Memory B cell (primary cell): Measurements from ENCODE around the gene PAK6.

Source experiments
- ATAC-seq: fragments of 150-1000 bp; cut with Tn5 transposase; 2 replicates; pipeline ENCODE4 v1.10.0; 2021; ENCODE audit warnings: low read depth, mild to moderate bottlenecking, moderate library complexity
- DNase-seq, 2 donors: peaks; one replicate each; pipeline ENCODE4 v3.0.0; 2022; ENCODE audit warnings: low spot score in 2 of 2
- H3K27ac Mint-ChIP-seq: one replicate; pipeline ENCODE4 v1.8.0; 2022; ENCODE audit warnings: mild to moderate bottlenecking, moderate library complexity, mixed read lengths
- H3K27me3 Mint-ChIP-seq: one replicate; pipeline ENCODE4 v1.8.0; 2022; ENCODE audit warnings: mixed read lengths
- H3K36me3 Mint-ChIP-seq: one replicate; pipeline ENCODE4 v1.8.0; 2022; ENCODE audit warnings: mild to moderate bottlenecking, mixed read lengths
- H3K4me1 Mint-ChIP-seq: one replicate; pipeline ENCODE4 v1.8.0; 2022; ENCODE audit warnings: mixed read lengths
- H3K4me3 Mint-ChIP-seq: one replicate; pipeline ENCODE4 v1.8.0; 2022; ENCODE audit warnings: mild to moderate bottlenecking, moderate library complexity, mixed read lengths
- H3K9me3 Mint-ChIP-seq: one replicate; pipeline ENCODE4 v1.8.0; 2022; ENCODE audit warnings: mixed read lengths

Gene PAK6

GRCh38 chr15:40238532-40239403 lies at the start of gene PAK6:
PAK6 (plus strand) TSS chr15:40239063; CDS start chr15:40264786, 25,723 bp downstream.
- H3K4me1 Mint-ChIP-seq, result peaks cover 25% of the 10 kb centered on the region
- H3K27me3 Mint-ChIP-seq, result peaks cover 9% of the 10 kb centered on the region
- peak; percentile 48 to 56 for DNase-seq
- no peaks in the 10 kb centered on the region for H3K36me3 Mint-ChIP-seq
- peak within 1 kb of the TSS; percentile 87 for H3K27ac Mint-ChIP-seq
- peak within 1 kb of the TSS; percentile 76 for H3K4me3 Mint-ChIP-seq
- no peaks in the 10 kb centered on the region for H3K9me3 Mint-ChIP-seq
- ATAC-seq, result peak; percentile 71

DNA sequence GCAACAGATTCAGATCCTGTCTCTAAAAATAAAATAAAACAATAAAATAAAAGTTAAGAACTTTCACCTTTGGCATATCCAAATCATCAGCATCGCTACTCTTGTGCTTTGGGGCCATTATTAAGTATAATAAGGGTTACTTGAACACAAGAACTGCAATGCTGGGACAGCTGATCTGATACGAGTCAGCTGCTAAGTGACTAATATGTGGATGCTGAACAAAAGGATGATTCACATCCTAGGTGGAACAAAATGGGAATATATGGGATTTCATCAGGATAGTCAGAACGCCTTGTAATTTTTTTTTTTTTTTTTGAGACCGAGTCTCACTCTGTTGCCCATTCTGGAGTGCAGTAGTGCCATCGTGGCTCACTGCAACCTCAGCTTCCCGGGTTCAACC lies 48.3 kb upstream of the PAK6 start:
- DNase-seq (no peak), ATAC-seq (no peak)
- Mint-ChIP-seq H3K4me1 (peaks cover 3% of the 10 kb centered on the region), H3K27ac (no peak overlapping the region), H3K9me3 (no peaks in the 10 kb centered on the region), H3K27me3 (no peaks in the 10 kb centered on the region), H3K4me3 (no peak overlapping the region), H3K36me3 (no peaks in the 10 kb centered on the region)

GRCh38 chr15:40192942-40193341 lies 45.9 kb upstream of the PAK6 start:
- H3K27me3 Mint-ChIP-seq, result no peaks in the 10 kb centered on the region
- DNase-seq (no peak), ATAC-seq (no peak)
- no peak overlapping the region for H3K4me3 Mint-ChIP-seq
- H3K9me3 Mint-ChIP-seq, result no peaks in the 10 kb centered on the region
- no peaks in the 10 kb centered on the region for H3K36me3 Mint-ChIP-seq
- no peak overlapping the region for H3K27ac Mint-ChIP-seq
- H3K4me1 Mint-ChIP-seq, result peaks cover 8% of the 10 kb centered on the region

GRCh38 chr15:40197434-40197833 lies 41.4 kb upstream of the PAK6 start:
- DNase-seq (no peak), ATAC-seq (no peak)
- Mint-ChIP-seq H3K27ac (no peak overlapping the region), H3K4me1 (peaks cover 10% of the 10 kb centered on the region), H3K4me3 (no peak overlapping the region), H3K36me3 (peaks cover 1% of the 10 kb centered on the region), H3K27me3 (no peaks in the 10 kb centered on the region), H3K9me3 (no peaks in the 10 kb centered on the region)

GRCh38 chr15:40198355-40199085 lies 40.3 kb upstream of the PAK6 start:
- H3K36me3 Mint-ChIP-seq, result peaks cover 1% of the 10 kb centered on the region
- DNase-seq, result no peak
- H3K27me3 Mint-ChIP-seq, result no peaks in the 10 kb centered on the region

DNA sequence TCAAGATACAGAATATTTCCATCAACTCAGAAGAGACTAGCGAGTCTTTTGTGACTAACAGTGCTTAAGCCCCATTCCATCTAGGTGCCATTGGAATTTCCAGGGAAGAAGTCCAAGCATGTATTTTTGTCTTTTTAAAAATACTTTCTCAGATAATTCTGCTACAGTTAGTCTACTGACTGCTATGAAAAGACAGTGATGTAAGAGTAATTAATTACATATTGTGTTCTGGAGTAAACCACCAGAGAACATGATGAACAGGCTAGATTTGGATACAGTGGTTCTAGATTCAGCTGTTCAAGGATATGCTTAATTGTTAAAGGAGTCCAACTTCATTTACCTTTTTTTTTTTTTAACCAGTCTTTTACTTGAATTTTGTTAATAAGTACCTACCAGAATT lies 34.8 kb upstream of the PAK6 start:
- H3K27ac Mint-ChIP-seq, result no peak overlapping the region
- H3K27me3 Mint-ChIP-seq, result no peaks in the 10 kb centered on the region
- peaks cover 1% of the 10 kb centered on the region for H3K36me3 Mint-ChIP-seq
- DNase-seq (no peak), ATAC-seq (no peak)
- H3K9me3 Mint-ChIP-seq, result no peaks in the 10 kb centered on the region
- H3K4me3 Mint-ChIP-seq, result no peak overlapping the region
- no peaks in the 10 kb centered on the region for H3K4me1 Mint-ChIP-seq

More at GRCh38 chr15:40198355-40199085, 40.3 kb upstream of the PAK6 start:
- Mint-ChIP-seq H3K4me3 (no peak overlapping the region), H3K9me3 (no peaks in the 10 kb centered on the region), H3K27ac (no peak overlapping the region), H3K4me1 (peaks cover 10% of the 10 kb centered on the region)
- no peak for ATAC-seq

- no peaks in the 10 kb centered on the region for H3K36me3 Mint-ChIP-seq
- no peaks in the 10 kb centered on the region for H3K27me3 Mint-ChIP-seq
- no peak overlapping the region for H3K4me3 Mint-ChIP-seq
- no peak overlapping the region for H3K27ac Mint-ChIP-seq
- H3K9me3 Mint-ChIP-seq, result no peaks in the 10 kb centered on the region
- H3K4me1 Mint-ChIP-seq, result no peaks in the 10 kb centered on the region
- DNase-seq, result peak; percentile 41 to 82
- peak; percentile 98 for ATAC-seq
Measured at GRCh38 chr15:40217166-40217824, 21.6 kb upstream of the PAK6 start.

- Mint-ChIP-seq H3K4me1 (no peaks in the 10 kb centered on the region), H3K36me3 (no peaks in the 10 kb centered on the region), H3K9me3 (no peaks in the 10 kb centered on the region), H3K4me3 (no peak overlapping the region), H3K27ac (peak overlapping the region; percentile 4), H3K27me3 (no peaks in the 10 kb centered on the region)
- DNase-seq (no peak), ATAC-seq (no peak)
Measured at GRCh38 chr15:40219801-40220200, 19.1 kb upstream of the PAK6 start.

DNA sequence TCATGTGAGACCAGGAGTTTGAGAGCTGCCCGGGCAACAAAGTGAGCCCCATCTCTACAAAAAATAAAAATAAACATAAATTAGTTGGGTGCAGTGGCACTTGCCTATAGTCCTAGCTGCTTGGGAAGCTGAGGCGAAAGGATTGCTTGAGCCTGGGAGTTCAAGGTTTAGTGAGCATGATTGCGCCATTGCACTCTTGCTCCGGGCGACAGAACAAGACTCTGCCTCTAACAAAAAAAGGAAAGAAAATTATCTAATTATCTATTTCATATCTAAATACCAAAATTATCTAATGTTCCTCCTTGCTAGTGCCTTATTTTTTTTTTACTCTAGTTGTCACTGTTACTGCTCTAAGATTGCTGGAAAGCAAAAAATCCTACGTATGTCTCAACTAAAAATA lies 16.7 kb upstream of the PAK6 start:
- Mint-ChIP-seq H3K27ac (no peak overlapping the region), H3K4me1 (no peaks in the 10 kb centered on the region), H3K36me3 (no peaks in the 10 kb centered on the region), H3K9me3 (no peaks in the 10 kb centered on the region), H3K27me3 (no peaks in the 10 kb centered on the region), H3K4me3 (no peak overlapping the region)
- DNase-seq, result no peak
- ATAC-seq, result no peak

DNA sequence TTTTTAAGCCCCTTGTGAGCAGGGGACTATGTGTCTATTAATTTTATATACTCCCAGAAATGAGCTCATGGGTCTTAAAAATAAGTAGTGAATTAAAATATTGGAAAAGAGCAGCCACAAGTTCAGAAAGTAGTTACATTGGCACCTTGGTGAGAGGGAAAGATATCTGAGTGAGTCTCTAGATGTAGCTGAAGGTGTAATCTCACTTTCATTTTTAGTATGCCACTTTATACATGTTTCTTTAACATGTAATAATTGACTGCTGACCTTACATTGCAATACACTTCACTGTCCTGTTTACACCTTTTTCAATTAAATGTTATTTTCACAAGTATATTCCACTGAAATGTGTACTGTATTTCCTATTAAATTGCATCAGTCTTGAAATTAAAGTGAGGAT lies 12.1 kb upstream of the PAK6 start:
- no peak for ATAC-seq

GRCh38 chr15:40229316-40229715 lies 9.5 kb upstream of the PAK6 start:
- no peaks in the 10 kb centered on the region for H3K36me3 Mint-ChIP-seq
- H3K4me1 Mint-ChIP-seq, result no peaks in the 10 kb centered on the region
- ATAC-seq (no peak), DNase-seq (no peak)
- no peaks in the 10 kb centered on the region for H3K9me3 Mint-ChIP-seq
- H3K4me3 Mint-ChIP-seq, result no peak overlapping the region
- H3K27ac Mint-ChIP-seq, result no peak overlapping the region
- no peaks in the 10 kb centered on the region for H3K27me3 Mint-ChIP-seq

More for the DNA sequence above, 12.1 kb upstream of the PAK6 start:
- H3K27ac Mint-ChIP-seq, result no peak overlapping the region
- no peaks in the 10 kb centered on the region for H3K36me3 Mint-ChIP-seq
- H3K9me3 Mint-ChIP-seq, result no peaks in the 10 kb centered on the region
- DNase-seq, result no peak
- no peak overlapping the region for H3K4me3 Mint-ChIP-seq
- H3K4me1 Mint-ChIP-seq, result no peaks in the 10 kb centered on the region
- no peaks in the 10 kb centered on the region for H3K27me3 Mint-ChIP-seq

DNA sequence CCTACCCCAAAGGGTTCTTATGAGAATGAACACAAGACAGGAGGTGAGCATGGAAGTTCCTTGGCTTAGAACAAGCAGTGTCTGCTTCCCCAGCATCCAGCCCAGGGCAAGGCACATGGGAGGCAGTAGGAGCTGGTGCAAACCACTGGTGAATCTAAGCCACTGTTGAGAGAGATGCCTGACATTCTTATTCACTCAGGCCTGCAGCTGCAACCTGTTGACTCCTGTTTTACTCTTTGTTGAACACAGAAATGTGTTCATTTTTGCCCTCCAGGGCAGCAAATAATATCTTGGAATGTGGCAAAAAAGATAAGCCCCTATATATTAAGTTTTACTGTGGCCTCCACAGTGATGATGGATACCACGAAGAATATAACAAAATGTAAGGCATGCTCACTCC lies 8.9 kb upstream of the PAK6 start:
- H3K36me3 Mint-ChIP-seq, result no peaks in the 10 kb centered on the region
- H3K4me3 Mint-ChIP-seq, result no peak overlapping the region
- H3K27ac Mint-ChIP-seq, result no peak overlapping the region
- no peak for ATAC-seq
- peaks cover 5% of the 10 kb centered on the region for H3K4me1 Mint-ChIP-seq
- no peak for DNase-seq
- H3K9me3 Mint-ChIP-seq, result no peaks in the 10 kb centered on the region
- no peaks in the 10 kb centered on the region for H3K27me3 Mint-ChIP-seq

GRCh38 chr15:40232625-40233070 lies 6.2 kb upstream of the PAK6 start:
- no peaks in the 10 kb centered on the region for H3K27me3 Mint-ChIP-seq
- ATAC-seq (no peak), DNase-seq (no peak)
- no peak overlapping the region for H3K4me3 Mint-ChIP-seq
- no peaks in the 10 kb centered on the region for H3K9me3 Mint-ChIP-seq
- H3K4me1 Mint-ChIP-seq, result peaks cover 15% of the 10 kb centered on the region
- no peak overlapping the region for H3K27ac Mint-ChIP-seq
- no peaks in the 10 kb centered on the region for H3K36me3 Mint-ChIP-seq
